MV-4-11 (cell line): Measurements from ENCODE around the gene TMEM89.

Source experiments
- DNase-seq: peaks from one replicate; lab custom pipeline; 2025; lab: John Stamatoyannopoulos, UW

TMEM89 gene, protein sequence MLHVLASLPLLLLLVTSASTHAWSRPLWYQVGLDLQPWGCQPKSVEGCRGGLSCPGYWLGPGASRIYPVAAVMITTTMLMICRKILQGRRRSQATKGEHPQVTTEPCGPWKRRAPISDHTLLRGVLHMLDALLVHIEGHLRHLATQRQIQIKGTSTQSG

DNA sequence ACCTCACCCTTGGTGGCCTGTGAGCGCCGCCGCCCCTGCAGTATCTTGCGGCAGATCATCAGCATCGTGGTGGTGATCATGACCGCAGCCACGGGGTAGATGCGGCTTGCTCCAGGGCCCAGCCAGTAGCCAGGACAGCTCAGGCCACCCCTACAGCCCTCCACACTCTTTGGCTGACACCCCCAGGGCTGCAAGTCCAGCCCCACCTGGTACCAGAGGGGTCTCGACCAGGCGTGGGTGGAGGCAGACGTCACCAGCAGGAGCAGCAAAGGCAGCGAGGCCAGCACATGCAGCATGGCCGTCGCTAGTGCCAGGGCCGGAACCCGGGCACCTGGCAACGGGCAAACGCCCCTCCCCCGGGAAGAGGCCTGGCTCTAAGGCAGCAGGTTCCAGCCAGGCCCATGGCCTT lies at the start of gene TMEM89:
TSS of gene TMEM89 (minus strand) at position 309 of the 409 bp plus-strand sequence. CDS start at position 296, 13 bp downstream.
- DNase-seq: no peak

DNA sequence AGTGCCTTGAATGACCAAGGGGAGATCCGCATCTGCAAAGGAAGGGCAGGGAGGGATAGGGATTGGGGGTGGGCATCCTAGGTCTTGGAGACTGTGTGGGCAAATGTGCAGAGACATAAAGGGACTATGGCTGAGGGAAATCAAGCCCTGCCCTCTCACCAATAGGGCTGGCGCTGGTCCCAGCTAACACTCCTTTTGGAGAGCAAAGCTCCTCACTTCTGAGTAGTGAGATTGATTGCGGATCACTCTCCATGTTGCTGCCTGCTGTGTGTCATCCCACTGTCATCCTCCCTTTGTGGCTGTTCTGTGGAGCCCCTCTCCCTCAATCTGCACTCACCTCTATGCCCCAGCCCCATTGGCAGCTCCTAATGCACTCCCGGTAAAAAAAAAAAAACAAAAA lies 43.4 kb upstream of the TMEM89 start:
- DNase-seq: no peak

DNA sequence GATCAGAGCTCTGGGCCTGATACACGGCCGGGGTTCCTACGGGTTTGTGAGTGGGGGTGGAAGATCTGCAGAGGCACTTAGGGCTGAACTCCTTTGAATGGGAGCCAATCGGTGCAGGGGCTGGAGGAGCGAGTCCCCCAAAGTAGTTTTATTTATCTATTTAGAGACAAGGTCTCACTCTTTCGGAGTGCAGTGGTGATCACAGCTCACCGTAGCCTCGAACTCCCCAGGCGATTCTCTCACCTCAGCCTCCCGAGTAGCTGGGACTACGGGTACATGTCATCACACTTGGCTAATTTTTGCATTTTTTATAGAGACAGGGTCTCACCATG lies 42.7 kb upstream of the TMEM89 start:
- DNase-seq: no peak

DNA sequence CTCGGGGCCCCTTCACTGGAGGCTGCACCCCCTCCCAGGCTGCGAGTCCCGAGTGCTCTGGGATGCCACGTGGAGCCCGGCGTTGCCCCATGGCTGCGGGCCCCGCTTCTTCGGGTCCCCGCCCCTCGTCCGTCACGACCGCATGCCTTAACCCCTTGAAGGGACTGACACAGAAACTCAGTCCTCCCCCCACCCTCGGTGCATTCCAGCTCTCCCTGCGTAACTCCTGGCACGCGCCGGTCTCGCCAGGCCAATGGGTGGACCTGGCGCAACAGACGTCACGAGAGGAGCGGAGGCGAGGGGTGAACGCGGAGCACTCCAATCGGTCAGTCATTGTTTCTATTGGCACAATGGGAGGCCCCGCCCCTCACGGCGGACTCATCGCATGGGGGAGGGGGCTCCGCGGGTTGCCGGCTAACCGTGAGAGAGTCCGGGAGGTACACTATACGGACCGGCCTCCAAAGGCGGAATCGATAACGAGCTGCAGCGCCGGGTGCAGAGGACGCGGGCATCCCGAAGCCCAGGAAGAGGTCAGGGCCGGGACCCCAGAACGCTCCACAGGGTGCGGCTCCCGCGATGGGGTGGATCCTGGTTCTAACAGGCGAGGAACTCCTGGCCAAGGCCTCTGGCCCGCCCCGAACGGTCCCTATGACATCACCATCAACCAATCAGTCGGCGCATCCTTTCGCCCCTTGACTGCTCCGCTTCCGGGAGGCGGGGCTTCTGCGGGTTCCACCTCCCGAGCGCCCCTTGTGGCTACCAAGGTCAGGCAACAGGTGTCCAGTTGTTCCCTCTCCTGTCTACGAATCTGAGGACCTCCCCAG lies 42.1 kb upstream of the TMEM89 start:
- peak; percentile 97 for DNase-seq

DNA sequence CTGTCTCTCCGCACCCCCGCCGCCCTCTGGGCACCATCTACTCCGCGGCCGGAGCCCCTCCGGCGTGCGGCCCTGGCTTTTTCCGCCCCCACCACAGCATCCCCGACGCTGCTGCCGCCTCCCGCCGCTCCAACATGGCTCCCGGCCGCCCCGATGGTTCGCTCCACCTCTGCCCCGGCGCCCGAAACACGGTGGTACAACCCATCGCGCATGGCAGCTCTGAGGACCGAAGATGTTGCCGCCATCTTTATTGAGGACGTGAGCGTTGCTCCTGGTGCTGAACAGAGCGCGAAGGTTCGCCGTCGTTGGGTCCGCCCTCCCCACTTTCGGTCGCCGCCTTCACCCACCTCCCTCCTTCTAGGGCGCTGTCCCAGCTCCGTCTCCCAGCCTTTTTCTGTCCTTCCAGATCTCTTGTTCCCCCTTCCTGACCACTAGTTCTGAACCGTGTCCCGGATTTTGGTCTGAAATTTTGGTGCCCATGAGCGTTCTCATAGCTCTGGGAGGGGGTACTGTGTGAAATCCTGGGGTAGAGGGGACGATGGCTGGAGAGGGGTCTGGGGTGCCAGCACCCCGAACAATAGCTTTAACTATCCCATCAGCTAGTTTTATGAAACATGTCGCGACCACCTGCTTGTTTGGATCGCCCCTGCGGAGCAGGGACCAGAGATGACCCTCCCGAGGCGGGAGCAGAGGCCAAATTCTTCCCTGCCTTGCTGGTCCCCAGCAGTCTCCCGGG lies 41.4 kb upstream of the TMEM89 start, which contains the start of gene CELSR3:
TSS of gene CELSR3 (minus strand) at position 134 of the 736 bp plus-strand sequence. CDS start 252 bp downstream, outside the sequence.
- DNase-seq: peak; percentile 65

DNA sequence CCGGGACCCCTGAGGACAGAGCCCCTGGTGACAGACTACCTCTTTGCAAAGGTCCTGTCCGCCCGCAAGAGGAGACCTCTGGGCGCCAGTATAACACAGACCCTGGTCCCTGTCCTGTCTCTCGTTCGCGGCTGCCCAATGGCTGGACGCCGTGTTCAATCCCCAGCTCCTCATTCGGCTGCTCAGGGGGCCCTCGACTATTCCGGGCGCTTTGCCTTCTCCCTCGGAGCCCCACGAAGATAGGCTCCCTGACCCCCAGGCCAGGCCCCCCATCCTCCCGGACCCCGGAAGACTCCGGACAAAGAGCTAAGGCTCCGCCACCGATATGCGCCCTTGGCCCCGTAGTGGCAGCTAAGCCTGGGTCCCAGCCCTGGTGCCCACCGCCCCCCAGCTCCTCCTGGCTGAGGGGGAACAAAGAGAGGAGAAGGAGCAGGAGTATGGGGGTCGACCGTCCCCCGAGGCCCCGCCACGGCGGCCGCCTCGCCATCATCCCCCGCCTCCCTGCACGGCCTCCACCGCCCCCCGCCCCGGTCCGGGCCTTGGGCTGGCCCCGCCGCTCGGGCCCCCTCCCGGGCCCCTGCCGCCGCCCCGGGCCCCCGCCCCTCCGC lies 40.7 kb upstream of the TMEM89 start:
- no peak for DNase-seq

DNA sequence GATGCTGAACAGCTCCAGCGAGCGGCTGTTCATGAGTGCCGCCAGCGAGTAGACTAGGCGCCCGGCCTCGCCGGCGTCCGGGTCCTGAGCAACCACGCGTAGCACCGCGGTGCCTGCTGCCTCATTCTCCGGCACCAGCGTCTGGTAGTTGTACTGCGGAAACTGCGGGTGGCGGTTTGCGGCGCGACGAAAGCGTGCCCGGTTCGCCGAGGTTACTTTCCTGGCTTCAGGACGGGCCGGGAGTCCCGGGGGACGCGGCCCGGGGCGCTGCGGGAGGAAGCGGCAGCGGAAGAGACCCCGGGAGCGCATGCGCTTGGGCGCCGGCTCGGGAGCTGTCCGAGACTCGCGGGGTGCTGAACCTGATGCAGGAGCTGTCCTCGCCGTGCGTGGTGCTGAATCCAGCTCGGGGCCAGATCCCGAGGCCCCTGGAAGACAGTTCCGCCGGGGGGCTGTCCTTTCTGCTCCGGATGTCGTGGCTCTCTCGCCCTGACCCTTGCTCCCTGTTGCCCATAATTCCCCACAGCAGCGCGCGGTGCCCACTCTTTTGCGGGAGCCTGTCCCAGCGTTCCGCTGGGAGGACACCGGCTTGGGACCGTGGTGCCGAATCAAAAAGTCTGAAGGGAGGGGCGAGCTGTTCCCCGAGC lies 40.1 kb upstream of the TMEM89 start:
- peak; percentile 20 for DNase-seq

DNA sequence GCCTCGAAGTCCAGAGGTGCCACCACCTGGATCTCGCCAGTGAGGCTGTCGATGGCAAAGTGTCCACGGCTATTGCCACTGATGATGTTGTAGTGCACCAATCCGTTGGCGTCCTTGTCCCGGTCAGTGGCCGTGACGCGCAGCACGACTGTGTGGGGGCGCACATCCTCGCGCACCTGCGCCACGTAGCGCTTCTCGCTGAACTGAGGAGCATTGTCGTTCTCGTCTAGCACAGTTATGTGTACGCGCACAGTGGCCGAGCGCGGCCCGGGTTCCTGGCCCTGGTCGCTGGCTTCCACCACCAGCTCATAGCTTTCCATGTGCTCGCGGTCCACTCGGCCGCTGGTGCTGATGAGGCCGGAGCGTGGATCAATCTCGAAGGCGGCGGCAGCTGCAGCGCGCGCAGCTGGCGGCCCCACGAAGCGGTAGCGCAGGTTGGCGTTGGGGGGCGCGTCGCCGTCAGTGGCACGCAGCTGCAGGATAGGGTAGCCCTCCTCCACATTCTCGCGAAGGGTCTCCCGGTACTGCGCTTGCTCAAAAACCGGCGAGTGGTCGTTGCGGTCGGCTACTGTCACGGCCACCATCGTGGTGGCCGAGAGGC lies 39.3 kb upstream of the TMEM89 start:
- DNase-seq: no peak

DNA sequence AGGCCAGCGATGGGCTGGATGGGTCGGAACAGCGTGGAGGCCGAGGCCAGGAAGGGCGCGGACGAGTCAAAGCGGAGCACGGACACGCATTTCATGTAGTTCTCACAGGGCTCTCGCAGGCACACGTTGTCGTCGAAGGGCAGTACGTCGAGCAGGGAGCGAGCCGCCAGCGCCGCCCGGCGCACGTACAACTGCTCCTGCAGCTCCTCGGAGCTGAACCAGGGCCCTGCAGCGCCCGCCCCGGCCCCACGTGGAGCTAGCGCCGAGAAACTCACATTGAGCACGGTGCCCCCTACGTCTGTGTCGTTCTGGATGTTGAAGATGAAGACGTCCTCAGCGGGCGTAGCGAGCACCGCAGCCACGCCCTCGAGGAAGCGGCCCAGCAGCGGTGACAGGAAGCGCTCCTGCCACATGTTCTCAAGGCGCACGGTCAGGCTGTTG lies 35.3 kb upstream of the TMEM89 start:
- no peak for DNase-seq

DNA sequence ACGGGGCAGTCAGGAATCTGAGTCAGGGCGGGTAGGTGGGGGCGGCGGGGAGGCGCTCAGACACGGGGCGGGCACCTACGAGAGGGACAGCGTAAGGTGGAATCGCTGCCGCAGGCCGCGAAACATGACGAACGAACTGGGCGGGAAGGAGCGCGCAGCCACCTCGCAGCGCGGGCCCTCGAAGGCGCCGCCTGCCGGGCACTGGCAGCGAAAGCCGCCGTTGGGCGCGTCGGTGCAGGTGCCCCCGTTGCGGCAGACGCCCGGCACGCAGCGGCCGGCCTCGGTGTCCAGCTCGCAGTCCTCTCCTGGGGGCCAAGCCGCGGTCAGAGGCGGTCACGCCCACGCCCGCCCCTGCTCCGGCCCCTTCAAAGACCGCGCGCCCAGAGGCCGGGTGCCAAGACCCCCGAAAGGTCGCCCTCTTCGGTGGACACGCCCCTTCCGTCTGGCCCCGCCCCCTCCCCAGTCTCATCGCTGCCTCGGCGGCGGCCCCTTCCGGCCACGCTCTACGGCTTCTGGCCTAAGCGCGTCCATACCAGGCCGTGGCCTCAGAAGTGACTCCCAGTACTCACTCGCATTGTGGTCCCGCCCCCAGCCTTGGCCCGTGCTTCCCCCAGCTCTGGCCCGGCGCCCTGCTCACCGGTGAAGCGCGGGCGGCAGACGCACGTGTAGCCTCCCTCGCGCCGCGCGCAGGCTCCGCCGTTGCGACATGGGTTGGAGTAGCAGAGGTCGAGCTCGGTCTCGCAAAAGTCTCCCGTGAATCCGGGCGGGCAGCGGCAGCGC lies 34.7 kb upstream of the TMEM89 start:
- DNase-seq: peak; percentile 21

DNA sequence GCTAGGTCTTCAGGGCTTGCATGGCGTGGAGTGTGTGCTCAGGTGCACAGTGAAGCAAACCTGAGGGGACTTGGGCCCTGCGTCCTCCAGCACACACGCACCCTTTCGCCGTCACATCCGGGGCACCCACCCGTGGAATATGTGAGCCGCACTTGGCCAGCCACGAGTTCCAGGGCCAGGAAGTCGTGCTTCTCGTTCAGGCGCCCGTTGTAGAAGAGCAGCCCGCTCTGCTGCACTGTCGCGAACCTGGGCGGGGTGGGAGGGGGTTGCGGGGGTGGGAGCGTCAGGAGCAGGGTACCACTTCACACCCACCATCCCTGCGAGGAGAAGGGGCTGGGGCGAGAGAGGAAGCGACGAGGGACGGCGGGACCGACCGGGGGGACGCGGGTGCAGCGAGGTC lies 34.0 kb upstream of the TMEM89 start:
- DNase-seq: no peak

DNA sequence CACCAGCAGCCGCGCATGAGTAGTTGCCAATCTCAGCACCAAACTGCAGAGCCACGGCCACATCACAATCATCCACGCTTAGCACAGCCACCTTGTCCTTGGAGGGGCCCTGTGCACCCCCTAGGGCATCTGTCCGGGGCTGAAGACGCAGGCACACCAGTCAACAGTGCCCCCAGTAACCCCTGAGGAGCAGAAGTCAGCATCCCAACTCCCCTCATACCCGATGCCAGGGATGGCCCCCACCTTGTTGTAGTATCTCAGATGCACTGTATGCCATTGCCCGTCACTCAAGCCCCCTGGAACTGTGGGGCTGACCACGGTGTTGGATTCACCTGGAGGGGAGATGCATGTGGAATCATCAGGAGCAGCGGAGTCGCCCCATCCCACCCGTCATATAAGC lies 33.5 kb upstream of the TMEM89 start:
- DNase-seq: no peak

DNA sequence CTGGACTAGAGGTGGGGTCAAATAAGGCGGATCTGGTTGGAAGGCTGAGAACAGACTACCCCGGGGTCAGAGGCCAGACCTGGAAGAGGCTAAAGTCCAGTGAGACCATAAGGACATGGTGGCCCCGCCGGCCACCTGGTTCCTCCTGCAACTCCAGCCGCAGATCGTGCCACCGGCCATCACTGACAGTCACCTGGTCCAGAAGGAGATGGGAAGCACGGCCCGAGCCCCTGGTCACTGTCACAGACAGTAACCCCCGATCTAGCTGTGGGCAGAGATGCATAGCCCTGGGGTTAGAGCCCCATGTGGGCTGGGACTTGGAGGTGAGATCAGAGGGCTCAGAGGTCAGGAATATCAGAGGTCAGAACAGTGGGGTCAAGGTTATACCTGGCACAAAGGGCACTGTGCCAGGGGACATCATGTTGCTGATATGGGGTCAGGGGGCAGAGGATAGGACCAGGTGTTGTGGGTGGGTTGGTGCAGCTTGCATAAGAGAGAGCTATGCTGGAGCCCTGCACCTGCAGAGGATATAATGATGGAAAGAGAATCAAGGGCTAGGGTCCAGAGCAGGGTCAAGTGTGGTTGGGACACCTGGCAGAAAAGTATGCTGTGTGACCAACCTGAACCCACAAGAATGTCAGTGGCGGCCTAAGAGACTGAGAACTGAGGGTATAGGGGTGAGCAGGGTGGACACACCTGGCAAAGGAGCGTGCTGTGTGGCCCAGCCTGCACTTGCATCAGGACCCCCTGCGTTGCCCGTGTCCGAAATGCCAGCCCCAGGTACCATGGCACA lies 31.6 kb upstream of the TMEM89 start:
- no peak for DNase-seq

DNA sequence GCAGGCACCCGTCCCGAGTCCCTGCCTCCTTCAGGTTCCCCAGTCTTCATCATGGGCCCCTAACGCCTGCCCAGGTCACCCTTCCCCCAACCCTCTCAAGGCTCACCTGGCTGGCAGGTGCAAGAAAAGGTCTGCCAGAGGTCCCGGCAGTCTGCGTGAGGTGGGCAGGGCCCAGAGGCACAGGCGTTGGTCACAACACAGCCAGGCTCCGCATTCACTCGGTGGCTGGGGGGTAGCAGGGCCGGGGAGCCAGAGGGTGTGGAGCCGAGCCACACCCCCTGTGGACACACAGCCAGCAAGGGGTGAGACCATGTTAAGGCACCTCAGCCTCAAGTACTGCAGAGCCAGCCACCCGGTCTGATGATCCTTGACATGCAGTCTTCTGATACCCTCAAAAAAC lies 30.2 kb upstream of the TMEM89 start:
- DNase-seq: no peak

DNA sequence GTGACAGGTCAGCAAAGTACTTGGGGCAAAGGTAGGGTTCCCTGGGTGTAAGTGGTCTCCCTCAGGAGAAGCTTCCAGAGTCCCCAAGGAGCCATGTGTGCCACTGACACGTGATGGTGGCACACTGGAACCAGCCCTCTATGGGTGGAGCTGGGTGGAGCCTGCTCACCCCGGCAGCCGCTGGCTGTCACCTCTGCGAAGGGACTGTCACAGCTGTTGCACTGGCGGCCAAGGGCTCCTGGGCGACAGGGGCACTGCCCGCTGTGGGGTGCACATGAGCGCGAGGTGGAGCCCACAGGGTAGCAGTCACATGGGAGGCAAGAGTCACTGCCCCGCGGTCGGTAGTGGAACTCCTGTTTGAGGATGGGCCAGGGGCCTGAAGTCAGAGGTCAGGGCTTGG lies 29.2 kb upstream of the TMEM89 start:
- no peak for DNase-seq

DNA sequence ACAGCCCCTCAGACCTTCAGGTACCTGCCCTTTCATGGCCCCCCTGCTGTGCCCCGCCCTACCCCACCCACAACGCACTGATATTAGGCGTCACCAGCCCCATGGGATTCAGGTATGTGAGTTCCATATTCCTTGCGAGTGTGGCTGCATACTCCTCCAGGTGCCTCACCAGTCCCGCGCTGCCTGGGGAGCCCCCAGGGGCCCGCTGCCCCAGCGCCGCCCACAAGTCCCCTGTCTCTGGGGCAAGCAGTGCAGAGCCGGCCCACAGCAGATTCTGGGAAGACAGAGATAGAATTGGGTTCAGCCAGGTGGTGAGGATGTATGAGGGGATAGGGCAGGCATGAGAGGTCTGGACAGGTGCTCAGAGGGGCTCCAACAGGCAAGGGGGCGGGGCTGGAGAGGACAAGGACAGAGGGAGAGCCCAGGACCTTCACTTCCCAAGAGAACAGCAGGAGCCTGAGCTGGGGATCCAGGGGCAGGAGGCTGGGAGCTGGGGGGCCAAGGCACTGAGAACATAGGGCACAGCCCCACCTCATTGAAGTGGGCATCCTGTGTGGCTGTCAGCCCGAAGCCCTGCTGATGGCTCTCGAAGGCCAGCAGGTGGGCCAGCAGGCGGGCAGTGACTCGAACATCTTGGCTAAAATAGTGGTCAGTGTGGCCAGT lies 26.8 kb upstream of the TMEM89 start:
- no peak for DNase-seq

DNA sequence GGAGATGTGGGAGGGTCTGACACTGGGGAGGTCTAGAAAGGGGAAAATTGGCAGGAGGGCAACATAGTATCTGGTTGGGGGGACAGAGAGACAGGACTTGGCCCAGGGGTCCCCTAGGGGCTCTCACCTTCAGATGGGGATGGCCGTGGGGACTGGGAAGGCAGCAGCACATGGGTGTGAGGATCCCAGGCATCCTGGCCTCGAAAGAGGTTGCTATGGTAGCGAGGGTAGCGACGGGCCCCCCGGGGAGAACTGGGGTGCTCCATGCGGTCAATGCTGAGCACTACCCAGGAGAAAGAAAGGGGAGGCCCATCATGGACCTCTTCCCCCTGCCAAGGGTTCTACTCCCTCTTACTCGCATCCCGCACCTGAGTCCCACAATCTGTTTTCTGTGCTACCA lies 26.1 kb upstream of the TMEM89 start:
- no peak for DNase-seq

DNA sequence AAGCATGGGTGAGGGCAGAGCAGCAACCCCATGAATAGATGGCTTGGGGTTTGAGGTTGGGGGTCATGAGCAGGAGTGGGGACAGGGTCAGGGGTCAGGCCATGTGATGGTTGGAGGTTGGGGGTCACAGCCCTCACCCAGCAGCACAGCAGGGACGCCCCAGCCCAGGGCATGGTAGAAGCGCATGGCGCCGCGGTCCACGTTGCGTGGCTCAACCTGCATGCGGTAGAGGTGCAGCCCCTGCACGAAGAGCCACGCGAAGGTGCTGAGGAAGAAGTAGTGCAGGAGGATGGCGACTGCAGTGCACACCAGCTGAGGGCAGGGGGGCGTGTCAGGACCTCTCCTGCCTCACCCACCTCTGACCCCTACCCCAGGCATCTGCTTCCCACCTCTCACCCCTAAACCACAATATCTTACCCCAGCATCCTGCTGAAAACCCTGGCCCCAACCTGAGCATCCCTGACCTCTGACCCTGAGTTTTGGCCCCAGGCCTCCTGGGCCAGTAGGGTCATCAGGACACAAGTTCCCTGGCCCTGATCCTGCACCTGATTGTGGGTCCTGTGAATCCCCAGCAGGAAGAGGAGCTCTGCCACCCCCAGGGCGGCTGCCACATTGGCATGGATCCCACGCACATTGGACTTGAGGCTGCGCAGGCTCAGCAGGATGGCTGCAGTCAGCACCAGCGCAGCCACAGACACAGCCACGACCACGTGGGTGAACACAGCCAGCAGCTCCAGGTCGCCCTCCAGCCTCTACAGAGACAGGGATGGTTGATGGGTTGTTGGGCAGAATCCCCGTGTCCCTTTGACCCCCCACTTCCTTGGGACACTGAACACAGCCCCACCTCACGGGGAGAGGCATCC lies 23.6 kb upstream of the TMEM89 start:
- no peak for DNase-seq
